ENCODE data around the gene COLEC12. TPM values are rescaled to one million over a fixed set of nuclear protein-coding genes. Genes with fewer than 3 reads are reported as not detected.

COLEC12 gene
- total RNA-seq, 1 experiment from 2014 or later: not detected

GRCh38 chr18:388200-388599, 112.3 kb downstream of the COLEC12 start:
- no peaks in the 10 kb centered on the region for H3K9me2 ChIP-seq (ENCODE audit: insufficient read depth)
- H3K36me3 ChIP-seq (ENCODE audit: control insufficient read depth in 1 of 2, insufficient read depth in 2 of 2, low read length in 2 of 2): no peaks in the 10 kb centered on the region
- no peak overlapping the region for H3K27ac ChIP-seq (ENCODE audit: low read depth, low read length)
- CTCF ChIA-PET: no interaction called here
- H3K27me3 ChIP-seq (ENCODE audit: insufficient read depth, low read length): no peaks in the 10 kb centered on the region
- ATAC-seq (no peak), DNase-seq (ENCODE audit: low read depth, low spot score) (no peak)
- H3K4me2 ChIP-seq (ENCODE audit: low read length): no peak overlapping the region
- no peaks in the 10 kb centered on the region for H4K20me1 ChIP-seq (ENCODE audit: insufficient read depth)
- intact Hi-C loops (cut with micrococcal nuclease): no loop called here
- H2AFZ ChIP-seq (ENCODE audit: low read depth, low read length, poor library complexity, severe bottlenecking): no peak overlapping the region
- no peak overlapping the region for H3K4me3 ChIP-seq (replicated peaks in 1 of 2; ENCODE audit: low read depth in 1 of 2, low read length in 2 of 2)
- no peaks in the 10 kb centered on the region for H3K9me3 ChIP-seq (ENCODE audit: control insufficient read depth in 1 of 2, insufficient read depth in 1 of 2, low read depth in 1 of 2, low read length in 2 of 2)
- H3K4me1 ChIP-seq (ENCODE audit: control insufficient read depth in 1 of 2, insufficient read depth in 2 of 2, low read length in 2 of 2): no peaks in the 10 kb centered on the region
- POLR2A ChIA-PET: no interaction called here
- TF ChIP-seq POLR2AphosphoS5 (IDR thresholded peaks at IDR 0.05; ENCODE audit: low read depth, low read length) (no peak), EZH2phosphoT487 (IDR thresholded peaks at IDR 0.05; ENCODE audit: borderline replicate concordance) (no peak), CBX3 (IDR thresholded peaks at IDR 0.05; ENCODE audit: low read depth) (no peak), SRF (IDR thresholded peaks at IDR 0.05; ENCODE audit: low read depth) (no peak), YY1 (IDR thresholded peaks at IDR 0.05; ENCODE audit: extremely low read depth, insufficient replicate concordance, low read depth, low read length) (no peak)
- RAD21 ChIA-PET (ENCODE audit: low non-redundant PET in 1 of 2, low total read pairs in 2 of 2, uncharacterized antibody in 2 of 2, unreplicated experiment in 2 of 2): no interaction called here
- BruUV-seq (replicated peaks): no TSS peak
- no peaks in the 10 kb centered on the region for H3K79me2 ChIP-seq (ENCODE audit: insufficient read depth, low read length)
- H3K9ac ChIP-seq (ENCODE audit: low read length): no peak overlapping the region

- Histone ChIP-seq H2AFZ (ENCODE audit: low read depth, low read length, poor library complexity, severe bottlenecking) (no peak overlapping the region), H3K4me2 (ENCODE audit: low read length) (no peak overlapping the region), H3K4me1 (ENCODE audit: control insufficient read depth in 1 of 2, insufficient read depth in 2 of 2, low read length in 2 of 2) (no peaks in the 10 kb centered on the region), H3K36me3 (ENCODE audit: control insufficient read depth in 1 of 2, insufficient read depth in 2 of 2, low read length in 2 of 2) (no peaks in the 10 kb centered on the region), H3K4me3 (replicated peaks in 1 of 2; ENCODE audit: low read depth in 1 of 2, low read length in 2 of 2) (no peak overlapping the region), H3K9me2 (ENCODE audit: insufficient read depth) (no peaks in the 10 kb centered on the region), H3K27me3 (ENCODE audit: insufficient read depth, low read length) (no peaks in the 10 kb centered on the region; the same call in 1 of the 2 replicates), H3K9ac (ENCODE audit: low read length) (no peak overlapping the region), H3K79me2 (ENCODE audit: insufficient read depth, low read length) (no peaks in the 10 kb centered on the region), H3K9me3 (ENCODE audit: control insufficient read depth in 1 of 2, insufficient read depth in 1 of 2, low read depth in 1 of 2, low read length in 2 of 2) (no peaks in the 10 kb centered on the region), H3K27ac (ENCODE audit: low read depth, low read length) (no peak overlapping the region), H4K20me1 (ENCODE audit: insufficient read depth) (no peaks in the 10 kb centered on the region)
- intact Hi-C loops (cut with micrococcal nuclease): no loop called here
- DNase-seq (ENCODE audit: low read depth, low spot score): no peak
- no TSS peak for BruUV-seq (replicated peaks)
- TF ChIP-seq EZH2 (IDR thresholded peaks at IDR 0.05): no peak
- no peak for TF ChIP-seq CEBPB (IDR thresholded peaks at IDR 0.05; ENCODE audit: low read depth)
- TF ChIP-seq, protein P1, sequence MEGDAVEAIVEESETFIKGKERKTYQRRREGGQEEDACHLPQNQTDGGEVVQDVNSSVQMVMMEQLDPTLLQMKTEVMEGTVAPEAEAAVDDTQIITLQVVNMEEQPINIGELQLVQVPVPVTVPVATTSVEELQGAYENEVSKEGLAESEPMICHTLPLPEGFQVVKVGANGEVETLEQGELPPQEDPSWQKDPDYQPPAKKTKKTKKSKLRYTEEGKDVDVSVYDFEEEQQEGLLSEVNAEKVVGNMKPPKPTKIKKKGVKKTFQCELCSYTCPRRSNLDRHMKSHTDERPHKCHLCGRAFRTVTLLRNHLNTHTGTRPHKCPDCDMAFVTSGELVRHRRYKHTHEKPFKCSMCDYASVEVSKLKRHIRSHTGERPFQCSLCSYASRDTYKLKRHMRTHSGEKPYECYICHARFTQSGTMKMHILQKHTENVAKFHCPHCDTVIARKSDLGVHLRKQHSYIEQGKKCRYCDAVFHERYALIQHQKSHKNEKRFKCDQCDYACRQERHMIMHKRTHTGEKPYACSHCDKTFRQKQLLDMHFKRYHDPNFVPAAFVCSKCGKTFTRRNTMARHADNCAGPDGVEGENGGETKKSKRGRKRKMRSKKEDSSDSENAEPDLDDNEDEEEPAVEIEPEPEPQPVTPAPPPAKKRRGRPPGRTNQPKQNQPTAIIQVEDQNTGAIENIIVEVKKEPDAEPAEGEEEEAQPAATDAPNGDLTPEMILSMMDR (IDR thresholded peaks at IDR 0.05 in 2 of 3, conservative IDR thresholded peaks at IDR 0.05 in 1 of 3; ENCODE audit: borderline replicate concordance in 1 of 3, insufficient read depth in 1 of 3, low read depth in 2 of 3, low read length in 2 of 3): no peak
- CTCF ChIA-PET: no interaction called here
- POLR2A ChIA-PET: interaction anchor here (0.7 kb wide), 1 partner anchor 250 kb away, joined by 4 read pairs; no protein-coding TSS in a partner anchor
- no peak for ATAC-seq
- RAD21 ChIA-PET (ENCODE audit: low non-redundant PET in 1 of 2, low total read pairs in 2 of 2, uncharacterized antibody in 2 of 2, unreplicated experiment in 2 of 2): no interaction called here
Measured at GRCh38 chr18:386994-387393, 113.5 kb downstream of the COLEC12 start.

All from HCT116 (cell line).